Panc1 (cell line): Measurements from ENCODE around the gene ACER3. TPM values are rescaled to one million over a fixed set of nuclear protein-coding genes. Genes with fewer than 3 reads are reported as not detected.
A peak's percentile ranks its signal among the peaks of the same experiment; 100 is the strongest.

Experiments
- ATAC-seq: fragments of 200-7000 bp; cut with Tn5 transposase; 2 replicates; pipeline ENCODE4 v1.9.1; 2020; ENCODE audit warnings: mild to moderate bottlenecking, moderate library complexity
- BruUV-seq: library from RNA; stranded (reverse); fragments of 400-500 nt; replicated peaks from 2 replicates; lab custom pipeline; 2021; lab: Mats Ljungman, UMichigan
- CTCF ChIA-PET: fragments of 300-600 bp; sonication (Branson Sonifier 250); formaldehyde crosslinking; loops from one replicate; lab custom pipeline; 2022; ENCODE audit warnings: antibody characterized with exemption; lab: Charles Lee
- POLR2A ChIA-PET: fragments of 300-600 bp; sonication (Branson Sonifier 250); formaldehyde crosslinking; loops from one replicate; lab custom pipeline; 2022; ENCODE audit warnings: antibody characterized with exemption; lab: Charles Lee
- DNase-seq: peaks from one replicate; pipeline ENCODE4 v3.0.0-alpha.2; 2010; ENCODE audit warnings: low read depth, low spot score
- H3K27ac ChIP-seq: 2 replicates; pipeline ENCODE4 v1.5.1; 2011; ENCODE audit warnings: mild to moderate bottlenecking, low read length, inconsistent platforms
- H3K27me3 ChIP-seq: fragments of 200-500 bp; sonication (Bioruptor generic); 2 replicates; pipeline ENCODE4 v1.6.0; 2014; ENCODE audit warnings: low read length, inconsistent platforms; ENCODE audit not compliant: control insufficient read depth, insufficient read depth
- H3K36me3 ChIP-seq: fragments of 200-500 bp; sonication (Bioruptor generic); 2 replicates; pipeline ENCODE4 v1.5.1; 2014; ENCODE audit warnings: inconsistent platforms, mild to moderate bottlenecking, low read length, moderate library complexity; ENCODE audit not compliant: control insufficient read depth, insufficient read depth
- H3K4me1 ChIP-seq: 2 replicates; pipeline ENCODE4 v1.5.1; 2011; ENCODE audit warnings: inconsistent platforms, mild to moderate bottlenecking, low read length, moderate library complexity; ENCODE audit not compliant: control insufficient read depth, insufficient read depth
- H3K4me3 ChIP-seq, 2 experiments: 2 replicates each; pipeline ENCODE4 v1.5.1; 2011 to 2012; ENCODE audit warnings: low read depth in 2 of 2, low read length in 2 of 2, mild to moderate bottlenecking in 2 of 2, inconsistent platforms in 1 of 2, moderate library complexity in 1 of 2
- H3K9me3 ChIP-seq: fragments of 200-500 bp; sonication (Bioruptor generic); 2 replicates; pipeline ENCODE4 v1.5.1; 2014; ENCODE audit warnings: low read depth, mild to moderate bottlenecking, inconsistent platforms, low read length, moderate library complexity; ENCODE audit not compliant: control insufficient read depth, insufficient read depth
- POLR2AphosphoS5 ChIP-seq: IDR thresholded peaks from 2 replicates; pipeline ENCODE4 v1.6.1; 2012; ENCODE audit warnings: mild to moderate bottlenecking, low read depth, low read length, moderate library complexity
- SIN3A ChIP-seq: IDR thresholded peaks from 2 replicates; pipeline ENCODE4 v1.6.1; 2012; ENCODE audit warnings: low read depth, mild to moderate bottlenecking, low read length, moderate library complexity, borderline replicate concordance; ENCODE audit not compliant: insufficient read depth
- TCF7L2 ChIP-seq: IDR thresholded peaks from 2 replicates; pipeline ENCODE4 v1.6.1; 2011; ENCODE audit warnings: mild to moderate bottlenecking, low read depth, low read length, inconsistent platforms
- in situ Hi-C: cut with HindIII; loops from 2 replicates; pipeline ENCODE4 v1.10.0; 2016; ENCODE audit warnings: low sequenced_read_pairs, low pct_unique_long_range_greater_than_20kb
- intact Hi-C: fragments of 100-400 bp; cut with micrococcal nuclease; formaldehyde crosslinking; loops from one replicate; pipeline ENCODE4 v1.10.0; 2022; ENCODE audit not compliant: unreplicated experiment
- total RNA-seq: library from RNA; stranded (reverse); gene quantifications from one replicate; pipeline ENCODE4 v1.2.1, GENCODE V29; 2021; ENCODE audit not compliant: unreplicated experiment
- TF ChIP-seq, protein P1 (sequence below), 2 experiments: IDR thresholded peaks; 2 replicates each; pipeline ENCODE4 v1.6.1; 2011 to 2012; ENCODE audit warnings: low read depth in 2 of 2, control low read depth in 1 of 2, low read length in 1 of 2, mild to moderate bottlenecking in 1 of 2, moderate library complexity in 1 of 2; ENCODE audit not compliant: insufficient read depth in 1 of 2
- TF ChIP-seq, protein P2 (sequence below): fragments of 450-650 bp; IDR thresholded peaks from 2 replicates; pipeline ENCODE4 v1.5.1; 2017; ENCODE audit warnings: mild to moderate bottlenecking

ACER3 gene
- total RNA-seq, 1 experiment from 2014 or later: 41.8 TPM

DNA sequence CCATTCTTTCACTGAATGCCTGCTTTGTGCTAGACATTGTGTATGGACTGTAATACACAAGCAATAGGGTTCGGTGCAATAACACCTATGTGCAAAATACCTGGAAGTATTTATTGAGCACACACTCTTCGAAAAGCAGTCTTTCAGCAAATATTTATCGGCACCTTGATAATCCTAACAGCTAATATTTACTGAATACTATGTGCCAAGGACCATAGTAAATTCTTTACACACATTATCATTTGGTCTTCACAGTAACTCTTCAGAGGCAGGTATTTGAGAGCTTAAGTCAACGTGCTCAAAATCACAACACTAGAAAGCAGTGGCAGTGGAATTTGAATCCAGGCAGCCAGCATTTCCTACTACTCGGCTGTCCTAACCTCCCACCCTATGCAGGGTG, 175.7 kb downstream of the ACER3 start:
- ATAC-seq (no peak), DNase-seq (no peak)
- H3K9me3 ChIP-seq: no peaks in the 10 kb centered on the region
- POLR2A ChIA-PET: interaction anchor here (0.6 kb wide), 1 partner anchor 17 kb away, joined by 3 read pairs; no protein-coding TSS in a partner anchor
- no peaks in the 10 kb centered on the region for H3K27me3 ChIP-seq
- TF ChIP-seq, protein P1, sequence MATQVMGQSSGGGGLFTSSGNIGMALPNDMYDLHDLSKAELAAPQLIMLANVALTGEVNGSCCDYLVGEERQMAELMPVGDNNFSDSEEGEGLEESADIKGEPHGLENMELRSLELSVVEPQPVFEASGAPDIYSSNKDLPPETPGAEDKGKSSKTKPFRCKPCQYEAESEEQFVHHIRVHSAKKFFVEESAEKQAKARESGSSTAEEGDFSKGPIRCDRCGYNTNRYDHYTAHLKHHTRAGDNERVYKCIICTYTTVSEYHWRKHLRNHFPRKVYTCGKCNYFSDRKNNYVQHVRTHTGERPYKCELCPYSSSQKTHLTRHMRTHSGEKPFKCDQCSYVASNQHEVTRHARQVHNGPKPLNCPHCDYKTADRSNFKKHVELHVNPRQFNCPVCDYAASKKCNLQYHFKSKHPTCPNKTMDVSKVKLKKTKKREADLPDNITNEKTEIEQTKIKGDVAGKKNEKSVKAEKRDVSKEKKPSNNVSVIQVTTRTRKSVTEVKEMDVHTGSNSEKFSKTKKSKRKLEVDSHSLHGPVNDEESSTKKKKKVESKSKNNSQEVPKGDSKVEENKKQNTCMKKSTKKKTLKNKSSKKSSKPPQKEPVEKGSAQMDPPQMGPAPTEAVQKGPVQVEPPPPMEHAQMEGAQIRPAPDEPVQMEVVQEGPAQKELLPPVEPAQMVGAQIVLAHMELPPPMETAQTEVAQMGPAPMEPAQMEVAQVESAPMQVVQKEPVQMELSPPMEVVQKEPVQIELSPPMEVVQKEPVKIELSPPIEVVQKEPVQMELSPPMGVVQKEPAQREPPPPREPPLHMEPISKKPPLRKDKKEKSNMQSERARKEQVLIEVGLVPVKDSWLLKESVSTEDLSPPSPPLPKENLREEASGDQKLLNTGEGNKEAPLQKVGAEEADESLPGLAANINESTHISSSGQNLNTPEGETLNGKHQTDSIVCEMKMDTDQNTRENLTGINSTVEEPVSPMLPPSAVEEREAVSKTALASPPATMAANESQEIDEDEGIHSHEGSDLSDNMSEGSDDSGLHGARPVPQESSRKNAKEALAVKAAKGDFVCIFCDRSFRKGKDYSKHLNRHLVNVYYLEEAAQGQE (IDR thresholded peaks at IDR 0.05; ENCODE audit: insufficient read depth in 1 of 2, low read depth in 2 of 2, low read length in 1 of 2): no peak
- no peak for TF ChIP-seq TCF7L2
- TF ChIP-seq POLR2AphosphoS5: no peak
- in situ Hi-C loops: no loop called here
- H3K27ac ChIP-seq: 0 out of 2 replicates have a peak overlapping the region, but pooled peaks have one; percentile 59
- no TSS peak for BruUV-seq
- peaks cover 28% of the 10 kb centered on the region for H3K4me1 ChIP-seq
- CTCF ChIA-PET: interaction anchor here (0.6 to 1.5 kb wide), 2 partner anchors 55 to 117 kb away, joined by 4 to 5 read pairs; no protein-coding TSS in a partner anchor
- intact Hi-C loops: loop anchor here (5.0 kb wide), 3 partner anchors 114 to 304 kb away; no protein-coding TSS in a partner anchor
- no peaks in the 10 kb centered on the region for H3K36me3 ChIP-seq
- H3K4me3 ChIP-seq: no peak overlapping the region

DNA sequence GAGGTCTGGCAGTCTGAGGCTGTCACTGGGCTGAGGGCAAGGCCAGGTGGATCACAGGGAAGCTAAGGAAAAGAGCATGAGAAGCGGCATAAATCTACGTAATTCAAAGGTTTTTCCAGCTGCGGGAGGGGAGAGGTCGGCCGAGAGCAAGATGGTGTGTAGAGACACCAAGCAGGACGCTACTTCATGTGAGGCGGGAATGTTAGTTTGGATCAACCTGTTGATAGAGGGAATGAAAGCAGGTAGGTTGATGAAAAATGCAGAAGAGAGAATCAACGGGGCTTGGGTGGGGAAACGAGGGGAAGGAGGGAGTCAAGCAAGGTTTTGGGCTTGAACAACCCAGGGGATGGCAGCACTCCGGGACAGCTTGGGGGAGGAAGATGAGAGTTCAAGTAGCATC, 176.3 kb downstream of the ACER3 start:
- no peak for DNase-seq
- H3K27me3 ChIP-seq: no peaks in the 10 kb centered on the region
- H3K4me3 ChIP-seq: no peak overlapping the region
- H3K36me3 ChIP-seq: no peaks in the 10 kb centered on the region
- no TSS peak for BruUV-seq
- in situ Hi-C loops (no loop called here), intact Hi-C loops (loop anchor here (5.0 kb wide), 3 partner anchors 115 to 305 kb away; no protein-coding TSS in a partner anchor)
- no peak for ATAC-seq
- ChIA-PET POLR2A (no interaction called here), CTCF (interaction anchor here (0.6 to 1.5 kb wide), 3 partner anchors 117 to 483 kb away, joined by 3 to 5 read pairs (median 4); no protein-coding TSS in a partner anchor)
- TF ChIP-seq, protein P2, sequence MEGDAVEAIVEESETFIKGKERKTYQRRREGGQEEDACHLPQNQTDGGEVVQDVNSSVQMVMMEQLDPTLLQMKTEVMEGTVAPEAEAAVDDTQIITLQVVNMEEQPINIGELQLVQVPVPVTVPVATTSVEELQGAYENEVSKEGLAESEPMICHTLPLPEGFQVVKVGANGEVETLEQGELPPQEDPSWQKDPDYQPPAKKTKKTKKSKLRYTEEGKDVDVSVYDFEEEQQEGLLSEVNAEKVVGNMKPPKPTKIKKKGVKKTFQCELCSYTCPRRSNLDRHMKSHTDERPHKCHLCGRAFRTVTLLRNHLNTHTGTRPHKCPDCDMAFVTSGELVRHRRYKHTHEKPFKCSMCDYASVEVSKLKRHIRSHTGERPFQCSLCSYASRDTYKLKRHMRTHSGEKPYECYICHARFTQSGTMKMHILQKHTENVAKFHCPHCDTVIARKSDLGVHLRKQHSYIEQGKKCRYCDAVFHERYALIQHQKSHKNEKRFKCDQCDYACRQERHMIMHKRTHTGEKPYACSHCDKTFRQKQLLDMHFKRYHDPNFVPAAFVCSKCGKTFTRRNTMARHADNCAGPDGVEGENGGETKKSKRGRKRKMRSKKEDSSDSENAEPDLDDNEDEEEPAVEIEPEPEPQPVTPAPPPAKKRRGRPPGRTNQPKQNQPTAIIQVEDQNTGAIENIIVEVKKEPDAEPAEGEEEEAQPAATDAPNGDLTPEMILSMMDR: no peak
- TF ChIP-seq POLR2AphosphoS5: no peak
- no peak for TF ChIP-seq TCF7L2
- TF ChIP-seq SIN3A: no peak
- TF ChIP-seq, protein P1 (IDR thresholded peaks at IDR 0.05; ENCODE audit: insufficient read depth in 1 of 2, low read depth in 2 of 2, low read length in 1 of 2): no peak
- no peaks in the 10 kb centered on the region for H3K9me3 ChIP-seq
- peaks cover 28% of the 10 kb centered on the region for H3K4me1 ChIP-seq
- peak overlapping the region; percentile 59; the same call in 1 of the 2 replicates for H3K27ac ChIP-seq
